Ascending aorta (tissue), 2 donors: ENCODE results near the gene AOX1. TPM values are rescaled to one million over a fixed set of nuclear protein-coding genes. Genes with fewer than 3 reads are reported as not detected.
"Not testable (repeated sequence)": the region's sequence is repeated elsewhere in the genome, so short reads cannot be mapped to it uniquely, and the experiment has no call there.

Experiments
- DNase-seq, 2 donors: peaks; one replicate each; pipeline ENCODE4 v3.0.0-alpha.2; 2019; ENCODE audit warnings: low spot score in 2 of 2
- H3K27ac ChIP-seq, 2 donors: fragments of 200-600 bp; sonication (generic); one replicate each; pipeline ENCODE4 v1.5.1; 2016 to 2017; ENCODE audit warnings: mild to moderate bottlenecking in 1 of 2
- H3K27me3 ChIP-seq: fragments of 200-600 bp; sonication (generic); one replicate; pipeline ENCODE4 v1.5.1; 2017
- H3K36me3 ChIP-seq, 2 donors: fragments of 200-600 bp; sonication (generic); one replicate each; pipeline ENCODE4 v1.5.1; 2016
- H3K4me1 ChIP-seq, 2 donors: fragments of 200-600 bp; sonication (generic); one replicate each; pipeline ENCODE4 v1.5.1; 2016 to 2017; ENCODE audit warnings: mild to moderate bottlenecking in 1 of 2
- H3K4me3 ChIP-seq, 2 donors: fragments of 200-600 bp; sonication (generic); one replicate each; pipeline ENCODE4 v1.5.1; 2016 to 2017; ENCODE audit warnings: mild to moderate bottlenecking in 1 of 2
- H3K9me3 ChIP-seq, 2 donors: fragments of 200-600 bp; sonication (generic); one replicate each; pipeline ENCODE4 v1.5.1; 2016
- intact Hi-C: fragments of 100-400 bp; cut with DNase I; formaldehyde crosslinking; loops from one replicate; pipeline ENCODE4 v1.15.1; 2023
- total RNA-seq: library from RNA; depleted of rRNA; stranded (reverse); fragments of >200 nt; gene quantifications from one replicate; pipeline ENCODE4 v1.1.0, GENCODE V29; 2016
- TF ChIP-seq, protein P1 (sequence below), 3 experiments: fragments of 200-600 bp in 2 of 3; fragments of 450-650 bp in 1 of 3; sonication (generic) in 2 of 3; IDR thresholded peaks; one replicate each; pipeline ENCODE4 v1.5.1; 2016 to 2019; ENCODE audit warnings: antibody characterized with exemption in 3 of 3, mild to moderate bottlenecking in 1 of 3, moderate library complexity in 1 of 3

The AOX1 gene
- total RNA-seq, 1 donor from 2014 or later, result 59.2 TPM

DNA sequence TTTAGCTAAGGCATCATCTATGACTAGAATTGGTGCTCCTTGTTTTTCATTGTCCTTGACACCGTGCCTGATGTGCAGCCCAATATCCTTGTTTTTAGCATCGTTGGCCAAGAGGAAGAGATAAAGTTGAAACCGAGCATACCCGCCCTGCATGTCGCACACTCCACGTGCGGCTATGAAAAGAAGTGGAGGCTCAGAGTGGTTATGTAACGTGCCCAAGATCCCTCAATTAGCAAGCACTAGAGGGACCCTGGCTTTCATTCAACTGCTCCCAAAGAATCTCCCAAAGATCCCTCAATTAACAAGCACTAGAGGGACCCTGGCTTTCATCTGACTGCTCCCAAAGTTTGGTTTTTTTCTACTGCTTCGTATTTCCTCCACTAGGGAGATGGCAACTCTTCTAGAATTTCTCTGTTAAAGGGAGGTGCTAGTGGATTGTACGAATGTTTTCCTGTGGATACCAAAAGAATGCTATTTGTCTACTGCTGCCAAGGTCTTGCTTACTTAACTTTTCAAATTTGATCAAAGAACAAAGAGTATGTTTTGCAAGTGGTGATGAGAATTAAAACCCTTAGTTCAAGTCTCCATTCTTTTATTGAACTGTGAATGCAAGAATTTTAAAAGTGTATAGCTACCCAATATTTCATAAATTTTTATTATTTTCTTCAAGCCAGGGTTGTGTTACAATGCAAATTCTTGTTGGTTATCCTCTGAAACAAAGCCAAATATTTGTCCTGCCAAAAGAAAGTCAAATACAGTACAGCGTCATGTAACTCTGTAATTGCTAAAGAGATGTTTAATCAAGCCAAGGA is 92.1 kb downstream of the AOX1 start:
- Histone ChIP-seq H3K9me3 (no peaks in the 10 kb centered on the region), H3K36me3 (no peaks in the 10 kb centered on the region), H3K27ac (peak overlapping the region in 1 of 2 donors; percentile 42), H3K27me3 (no peaks in the 10 kb centered on the region), H3K4me1 (peaks cover 0 to 7% of the 10 kb centered on the region in 2 donors), H3K4me3 (no peak overlapping the region)
- intact Hi-C loops, result no loop called here
- no peak for DNase-seq
- TF ChIP-seq, protein P1, sequence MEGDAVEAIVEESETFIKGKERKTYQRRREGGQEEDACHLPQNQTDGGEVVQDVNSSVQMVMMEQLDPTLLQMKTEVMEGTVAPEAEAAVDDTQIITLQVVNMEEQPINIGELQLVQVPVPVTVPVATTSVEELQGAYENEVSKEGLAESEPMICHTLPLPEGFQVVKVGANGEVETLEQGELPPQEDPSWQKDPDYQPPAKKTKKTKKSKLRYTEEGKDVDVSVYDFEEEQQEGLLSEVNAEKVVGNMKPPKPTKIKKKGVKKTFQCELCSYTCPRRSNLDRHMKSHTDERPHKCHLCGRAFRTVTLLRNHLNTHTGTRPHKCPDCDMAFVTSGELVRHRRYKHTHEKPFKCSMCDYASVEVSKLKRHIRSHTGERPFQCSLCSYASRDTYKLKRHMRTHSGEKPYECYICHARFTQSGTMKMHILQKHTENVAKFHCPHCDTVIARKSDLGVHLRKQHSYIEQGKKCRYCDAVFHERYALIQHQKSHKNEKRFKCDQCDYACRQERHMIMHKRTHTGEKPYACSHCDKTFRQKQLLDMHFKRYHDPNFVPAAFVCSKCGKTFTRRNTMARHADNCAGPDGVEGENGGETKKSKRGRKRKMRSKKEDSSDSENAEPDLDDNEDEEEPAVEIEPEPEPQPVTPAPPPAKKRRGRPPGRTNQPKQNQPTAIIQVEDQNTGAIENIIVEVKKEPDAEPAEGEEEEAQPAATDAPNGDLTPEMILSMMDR (IDR thresholded peaks at IDR 0.05), result no peak

DNA sequence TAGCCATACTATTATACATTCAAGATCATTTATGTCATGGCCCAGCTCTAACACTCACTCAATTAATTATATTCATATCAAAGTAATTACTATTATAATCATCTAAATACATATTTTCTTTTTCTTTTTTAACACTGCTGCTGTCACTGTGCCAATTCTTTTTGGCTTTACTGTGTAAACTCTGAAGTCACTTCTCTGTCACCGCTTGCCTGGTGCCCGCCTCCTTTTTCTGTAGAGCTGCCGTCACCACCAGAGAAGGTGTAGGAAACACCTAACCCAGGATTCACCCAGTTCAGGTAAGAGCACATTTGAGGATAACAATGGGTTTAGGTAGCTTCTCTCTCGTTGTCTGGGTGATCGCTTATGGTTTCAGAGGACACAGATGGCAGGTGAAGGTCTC is 93.3 kb downstream of the AOX1 start:
- no peaks in the 10 kb centered on the region for H3K36me3 ChIP-seq
- intact Hi-C loops, result no loop called here
- DNase-seq, result no peak
- no peak overlapping the region for H3K4me3 ChIP-seq
- H3K4me1 ChIP-seq, result peaks cover 0 to 7% of the 10 kb centered on the region in 2 donors
- no peaks in the 10 kb centered on the region for H3K9me3 ChIP-seq
- no peak overlapping the region for H3K27ac ChIP-seq
- no peaks in the 10 kb centered on the region for H3K27me3 ChIP-seq
- TF ChIP-seq, protein P1 (IDR thresholded peaks at IDR 0.05), result no peak

DNA sequence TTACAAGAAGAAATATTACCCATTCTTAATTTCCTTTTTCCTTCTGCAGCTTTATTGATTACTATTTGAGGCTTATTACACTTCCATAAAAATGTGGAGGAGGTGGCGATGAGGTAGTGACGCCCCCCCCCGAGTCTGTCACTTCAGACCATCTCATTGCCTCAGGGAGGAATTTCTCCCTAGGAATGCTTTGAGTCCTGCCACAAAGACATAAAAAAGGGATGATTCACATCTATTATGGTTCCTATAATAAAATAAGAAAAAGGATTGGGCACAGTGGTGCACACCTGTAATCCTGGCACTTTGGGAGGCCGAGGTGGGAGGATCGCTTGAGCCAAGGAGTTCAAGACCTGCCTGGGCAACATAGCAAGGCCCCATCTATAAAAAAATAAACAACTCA is 93.7 kb downstream of the AOX1 start:
- intact Hi-C loops, result no loop called here
- H3K27me3 ChIP-seq, result no peaks in the 10 kb centered on the region
- no peak for DNase-seq
- TF ChIP-seq, protein P1 (IDR thresholded peaks at IDR 0.05), result no peak
- no peak overlapping the region for H3K4me3 ChIP-seq
- no peak overlapping the region for H3K27ac ChIP-seq
- no peaks in the 10 kb centered on the region for H3K36me3 ChIP-seq
- H3K9me3 ChIP-seq, result no peaks in the 10 kb centered on the region
- H3K4me1 ChIP-seq, result peaks cover 0 to 7% of the 10 kb centered on the region in 2 donors

DNA sequence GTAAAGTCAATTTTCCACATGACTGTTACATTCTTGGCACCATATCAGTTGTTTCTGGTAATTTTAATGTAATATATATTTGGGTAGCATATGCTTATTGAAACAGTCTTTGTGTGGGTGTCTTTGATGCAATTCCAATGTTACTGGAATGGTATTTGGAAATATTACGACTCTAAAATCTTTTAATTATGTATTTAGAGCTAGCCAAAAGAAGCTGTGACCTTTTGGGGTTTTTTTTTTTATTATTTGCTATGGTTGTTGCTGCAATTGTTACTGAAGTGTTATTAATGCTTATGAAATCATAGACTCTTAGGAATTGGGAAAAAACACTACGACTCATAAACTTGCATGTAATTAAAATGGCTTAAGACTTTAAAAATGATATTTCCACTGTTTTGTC is 95.9 kb downstream of the AOX1 start:
- Histone ChIP-seq H3K9me3 (no peaks in the 10 kb centered on the region), H3K4me1 (peaks cover 0 to 7% of the 10 kb centered on the region in 2 donors), H3K27ac (no peak overlapping the region), H3K36me3 (no peaks in the 10 kb centered on the region), H3K27me3 (no peaks in the 10 kb centered on the region), H3K4me3 (no peak overlapping the region)
- TF ChIP-seq, protein P1 (IDR thresholded peaks at IDR 0.05), result no peak
- intact Hi-C loops, result no loop called here
- no peak for DNase-seq

DNA sequence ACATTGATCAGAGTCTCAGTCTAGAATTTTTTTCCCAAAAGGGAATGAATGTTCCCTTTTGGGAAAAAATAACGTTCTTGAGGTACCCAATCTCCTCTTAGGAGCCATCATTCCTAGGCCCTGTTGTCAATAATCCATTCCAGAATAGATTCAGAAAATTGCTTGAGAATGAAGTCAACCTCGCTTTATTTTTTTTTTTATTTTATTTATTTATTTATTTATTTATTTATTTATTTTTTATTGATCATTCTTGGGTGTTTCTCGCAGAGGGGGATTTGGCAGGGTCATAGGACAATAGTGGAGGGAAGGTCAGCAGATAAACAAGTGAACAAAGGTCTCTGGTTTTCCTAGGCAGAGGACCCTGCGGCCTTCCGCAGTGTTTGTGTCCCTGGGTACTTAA is 96.6 kb downstream of the AOX1 start:
- H3K9me3 ChIP-seq, H3K36me3 ChIP-seq, H3K4me3 ChIP-seq, DNase-seq, H3K27me3 ChIP-seq, H3K4me1 ChIP-seq, H3K27ac ChIP-seq, intact Hi-C loops: not testable (repeated sequence)

DNA sequence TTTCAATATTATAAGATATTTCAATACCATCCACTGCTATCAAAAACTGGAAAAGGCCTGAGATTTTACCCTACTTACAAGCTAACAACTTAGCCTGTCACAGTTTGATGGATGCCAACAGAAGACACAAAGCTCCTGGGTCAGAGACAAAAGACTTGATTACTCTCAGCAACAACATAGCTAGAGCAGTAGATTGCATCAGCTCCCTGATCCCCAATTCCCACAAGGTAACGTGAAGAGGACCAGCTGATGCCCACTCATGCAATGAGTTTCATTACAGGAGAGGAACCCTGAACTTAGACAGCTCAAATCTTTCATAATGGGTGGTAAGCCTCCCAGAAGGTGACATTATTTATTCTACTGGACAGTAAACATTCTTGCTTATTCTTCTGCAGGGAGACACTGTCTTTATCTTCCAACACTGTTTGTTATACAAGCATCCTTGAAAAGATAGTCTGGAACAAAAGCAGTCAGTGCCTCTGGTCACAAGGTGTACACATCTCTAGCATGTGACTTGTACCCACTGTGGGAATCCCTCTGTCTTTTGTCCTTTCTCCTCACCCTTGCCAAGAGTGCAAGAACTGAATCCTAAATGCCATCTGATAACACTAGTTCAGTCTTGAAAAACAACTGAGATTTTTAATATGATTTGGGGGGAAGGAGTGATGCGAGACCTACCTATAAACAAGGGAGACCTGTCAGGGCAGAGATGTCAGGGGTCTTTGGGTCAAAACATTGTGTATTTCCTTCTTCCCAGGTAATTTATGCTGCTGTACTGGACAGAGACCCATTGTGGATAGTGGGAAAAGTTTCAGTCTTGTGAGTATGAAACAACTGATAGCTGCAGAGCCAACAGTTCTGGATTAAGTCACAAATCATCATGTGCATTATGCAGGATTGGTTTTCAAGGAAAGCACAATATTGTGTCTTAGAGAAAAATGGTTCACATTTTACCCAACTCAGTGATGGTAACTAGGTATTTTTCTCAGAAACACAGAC is 102.4 kb downstream of the AOX1 start:
- intact Hi-C loops, result no loop called here
- no peaks in the 10 kb centered on the region for H3K4me1 ChIP-seq
- no peaks in the 10 kb centered on the region for H3K36me3 ChIP-seq
- no peak for DNase-seq
- H3K27me3 ChIP-seq, result no peaks in the 10 kb centered on the region
- no peaks in the 10 kb centered on the region for H3K9me3 ChIP-seq
- H3K27ac ChIP-seq, result no peak overlapping the region
- TF ChIP-seq, protein P1 (IDR thresholded peaks at IDR 0.05), result no peak
- no peak overlapping the region for H3K4me3 ChIP-seq
